KBM-7 (cell line): ENCODE measurements around the gene UQCC2.

Source experiments
- DNase-seq: peaks from one replicate; pipeline ENCODE4 v3.0.0-alpha.2; 2015
- in situ Hi-C: fragments of 300-500 bp; cut with MboI; formaldehyde crosslinking; loops from 2 replicates; pipeline ENCODE4 v1.14.3; 2020; ENCODE audit warnings: low sequenced_read_pairs, low pct_unique_long_range_greater_than_20kb, mixed read lengths

UQCC2 gene

GRCh38 chr6:33727932-33728331, 16.4 kb upstream of the UQCC2 start:
- no peak for DNase-seq
- in situ Hi-C loops, result no loop called here

DNA sequence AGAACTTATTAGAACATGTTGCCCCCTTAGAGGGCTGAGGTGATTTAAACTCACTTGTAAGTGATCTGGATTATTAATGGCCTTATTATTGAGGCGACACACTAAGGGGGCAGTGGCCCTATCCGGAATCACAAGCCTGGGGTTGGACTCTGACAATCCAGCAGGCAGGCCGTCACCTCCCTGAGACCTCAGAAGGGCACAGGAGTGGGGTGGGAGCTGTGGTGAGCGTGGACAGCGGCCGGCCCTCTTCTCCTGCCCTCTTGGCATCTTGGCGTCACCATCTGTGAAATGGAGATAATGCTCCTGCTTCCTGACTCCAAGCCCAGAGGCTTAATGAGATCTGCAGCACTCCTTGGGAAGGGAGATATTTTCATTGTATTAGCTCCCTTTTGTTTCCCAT, 15.6 kb upstream of the UQCC2 start:
- DNase-seq, result no peak
- in situ Hi-C loops, result no loop called here

- no peak for DNase-seq
- in situ Hi-C loops, result no loop called here
Measured at GRCh38 chr6:33726696-33727095, 15.2 kb upstream of the UQCC2 start.

GRCh38 chr6:33725891-33726673, 14.6 kb upstream of the UQCC2 start:
- no peak for DNase-seq
- in situ Hi-C loops, result no loop called here

GRCh38 chr6:33725222-33725621, 13.7 kb upstream of the UQCC2 start:
- no peak for DNase-seq
- in situ Hi-C loops, result no loop called here

DNA sequence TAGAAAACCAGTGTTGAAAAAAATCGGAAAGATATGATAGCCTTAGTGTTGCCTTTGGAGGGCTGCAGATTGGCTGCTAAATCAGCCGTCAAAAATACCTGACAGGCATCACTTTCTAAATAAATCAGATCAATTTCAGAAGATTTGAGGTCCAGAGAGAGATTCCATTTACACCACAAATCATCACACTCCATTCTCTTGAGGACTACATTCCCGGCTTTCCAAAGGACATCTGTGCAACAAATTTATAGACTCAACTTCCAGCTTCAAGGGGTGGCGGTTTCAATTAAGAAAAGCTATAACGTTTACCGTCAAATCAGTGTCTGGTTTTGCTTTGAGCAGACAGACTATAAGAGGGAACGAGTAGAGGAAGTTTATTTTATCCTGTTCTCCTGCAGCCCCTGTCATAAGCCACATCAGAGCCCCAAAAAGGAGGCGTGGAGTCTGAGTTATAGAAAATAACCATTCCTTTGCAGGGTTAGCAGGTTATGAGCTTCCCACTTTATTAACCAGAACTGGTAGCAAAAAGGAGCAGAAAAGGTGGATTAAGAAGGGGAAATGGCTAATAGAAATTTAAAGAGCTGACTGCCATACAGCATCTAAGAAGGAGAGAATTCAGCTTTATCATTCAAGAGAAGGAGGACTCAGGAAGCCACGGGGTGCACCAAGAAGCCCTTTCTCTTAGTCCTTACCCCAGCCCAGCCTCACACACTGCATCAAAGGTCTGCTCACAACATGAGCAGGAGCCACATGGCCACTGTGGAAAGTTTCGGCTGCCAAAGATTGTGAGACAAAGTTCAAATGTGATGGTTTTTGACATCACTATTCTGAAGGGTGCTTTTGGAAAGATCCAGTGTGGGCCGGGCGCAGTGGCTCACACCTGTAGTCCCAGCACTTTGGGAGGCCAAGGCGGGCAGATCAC, 12.9 kb upstream of the UQCC2 start:
- DNase-seq, result no peak
- in situ Hi-C loops, result no loop called here

GRCh38 chr6:33723371-33724085, 12.0 kb upstream of the UQCC2 start:
- in situ Hi-C loops, result no loop called here
- DNase-seq, result no peak

DNA sequence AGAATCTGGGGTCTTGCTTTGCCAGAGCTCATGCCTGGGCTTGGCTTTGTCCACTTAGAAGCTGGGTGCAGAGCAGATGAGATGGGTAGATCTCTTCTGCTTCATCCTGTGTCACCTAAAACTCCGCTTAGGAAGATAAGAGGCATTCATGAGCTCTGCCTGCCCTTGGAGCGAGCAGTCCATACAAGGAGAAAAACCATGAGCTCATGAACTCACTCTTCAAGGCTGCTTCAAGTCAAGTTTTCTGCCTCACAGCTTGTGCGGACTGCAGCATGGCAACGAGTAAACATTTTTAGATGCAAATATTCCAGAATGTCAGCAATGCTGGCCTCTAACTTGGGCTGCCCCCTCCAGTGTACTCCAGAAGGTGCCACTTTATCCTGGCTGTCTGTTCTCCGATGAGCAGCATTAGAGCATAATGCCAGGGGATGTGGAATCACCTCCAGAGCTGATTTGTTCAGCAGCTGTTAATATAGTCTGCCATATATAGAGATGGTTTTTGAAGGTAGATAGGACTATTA, 10.7 kb upstream of the UQCC2 start:
- in situ Hi-C loops, result no loop called here
- no peak for DNase-seq

- in situ Hi-C loops, result no loop called here
- DNase-seq, result no peak
Measured at GRCh38 chr6:33721508-33721907, 10.0 kb upstream of the UQCC2 start.

- no peak for DNase-seq
- in situ Hi-C loops, result no loop called here
Measured at GRCh38 chr6:33720998-33721397, 9.5 kb upstream of the UQCC2 start.

DNA sequence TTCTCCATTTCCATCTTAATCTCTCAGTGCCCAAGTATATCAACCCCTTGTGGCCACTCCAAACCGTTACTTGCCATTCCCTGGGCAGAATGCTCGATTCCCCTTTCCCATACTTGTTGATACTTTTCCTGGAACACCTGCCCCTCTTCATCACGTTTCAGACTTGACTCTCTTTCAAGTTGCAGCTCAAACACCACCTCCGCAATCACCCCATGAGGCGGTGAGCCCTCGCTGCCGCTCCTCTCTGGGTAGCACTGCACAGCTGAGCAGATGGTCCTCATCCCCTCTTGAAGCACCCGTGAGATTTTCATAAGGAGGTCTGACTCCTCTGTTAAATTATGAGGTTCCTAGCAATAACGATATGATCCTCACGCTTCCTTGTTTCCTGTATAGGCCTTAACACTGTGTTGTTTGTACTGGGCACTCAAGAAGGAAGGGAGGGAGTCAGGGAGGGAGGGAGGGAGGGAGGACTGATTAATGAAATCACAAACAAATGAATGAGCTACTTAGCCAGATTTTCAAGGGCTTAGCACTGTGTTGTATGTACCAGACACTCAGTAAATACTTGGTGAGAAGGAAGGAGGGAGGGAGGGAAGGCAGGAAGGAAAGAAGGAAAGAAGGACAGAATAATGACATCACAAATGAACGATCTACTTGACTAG, 8.0 kb upstream of the UQCC2 start:
- in situ Hi-C loops, result no loop called here
- DNase-seq, result no peak

- in situ Hi-C loops, result no loop called here
- no peak for DNase-seq
Measured at GRCh38 chr6:33718713-33719112, 7.2 kb upstream of the UQCC2 start.

DNA sequence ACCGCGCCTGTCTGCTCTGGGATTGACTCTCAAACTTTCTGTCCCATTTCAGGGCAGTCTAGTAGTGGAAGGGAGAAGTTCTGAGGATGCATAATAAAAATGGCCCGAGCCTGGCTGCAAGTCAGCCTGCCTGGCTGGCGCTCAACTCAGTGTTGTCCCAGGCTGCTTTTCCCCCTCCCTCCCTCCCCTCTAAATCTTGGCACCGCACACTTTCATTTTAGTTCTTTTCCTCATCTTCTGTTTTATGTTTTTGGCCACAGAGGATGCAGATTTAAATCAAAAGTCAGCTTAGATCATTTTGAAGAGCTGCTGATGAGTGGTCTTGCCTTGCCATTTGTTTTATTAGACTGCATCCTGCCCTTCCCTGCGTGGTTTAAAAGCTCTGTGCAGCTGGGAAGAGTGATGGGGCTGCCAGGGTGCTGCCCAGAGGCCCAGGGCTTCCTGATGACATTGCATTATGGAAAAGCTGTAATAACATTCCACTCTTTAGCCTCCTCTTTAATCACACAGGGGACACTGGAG, 6.5 kb upstream of the UQCC2 start:
- DNase-seq, result no peak
- in situ Hi-C loops, result no loop called here

DNA sequence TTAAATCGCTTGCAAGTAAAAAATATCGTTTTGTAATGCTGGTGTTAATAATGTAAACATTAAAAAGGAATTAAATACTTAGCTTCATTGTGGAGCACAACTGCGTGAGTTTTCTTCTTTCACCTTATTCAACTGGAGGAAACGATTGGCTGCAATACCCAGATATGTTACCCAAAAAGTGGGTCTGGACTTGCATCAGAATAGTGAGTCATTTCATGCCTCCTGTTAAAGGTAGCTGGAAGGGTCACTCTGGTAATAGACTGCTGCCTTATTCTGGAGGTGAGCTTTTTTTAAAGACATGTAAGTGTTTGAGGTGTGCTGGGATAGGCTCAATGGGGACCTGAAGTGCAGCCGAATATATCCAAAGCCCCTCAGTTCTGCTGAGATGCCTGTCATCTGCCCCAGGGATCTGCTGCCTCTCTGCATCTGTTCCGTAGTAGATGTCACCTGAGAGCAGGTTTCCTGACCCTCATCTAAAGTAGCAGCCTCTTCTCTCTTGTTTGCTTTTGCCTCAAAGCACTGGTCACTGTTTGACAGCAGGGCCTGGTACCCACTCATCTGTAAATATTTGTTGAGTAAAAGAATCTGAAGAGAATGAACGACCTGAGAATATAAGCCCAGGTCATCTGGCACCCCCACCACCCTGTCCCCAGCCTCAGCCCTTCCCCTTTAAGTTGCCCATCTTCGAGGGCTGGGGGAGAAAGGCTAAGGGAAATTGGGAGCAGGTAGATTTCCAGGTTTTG, 5.6 kb upstream of the UQCC2 start:
- in situ Hi-C loops, result no loop called here

DNA sequence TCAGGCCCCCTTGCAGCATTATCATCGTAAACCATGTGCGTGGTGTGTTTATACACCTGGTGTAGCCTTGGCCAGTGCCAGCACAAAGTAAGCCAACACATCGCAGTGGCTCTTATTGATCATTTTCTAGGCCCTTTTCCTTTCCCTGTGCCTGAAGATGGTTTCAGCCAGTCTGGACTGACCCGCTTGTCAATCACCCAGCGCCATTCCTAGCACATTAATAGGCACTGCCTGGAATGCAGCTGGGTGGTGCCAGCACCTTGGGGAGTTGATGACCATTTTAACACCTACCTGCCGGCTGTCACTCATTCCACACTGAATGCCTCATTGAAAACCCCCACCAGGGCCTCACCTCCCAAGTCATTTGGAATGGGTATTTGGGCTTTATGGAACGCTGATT, 4.9 kb upstream of the UQCC2 start:
- no peak for DNase-seq
- in situ Hi-C loops, result no loop called here

More for the DNA sequence above, 5.6 kb upstream of the UQCC2 start:
- no peak for DNase-seq

- peak; percentile 40 for DNase-seq
- in situ Hi-C loops, result no loop called here
Measured at GRCh38 chr6:33714385-33715040, 3.0 kb upstream of the UQCC2 start.

DNA sequence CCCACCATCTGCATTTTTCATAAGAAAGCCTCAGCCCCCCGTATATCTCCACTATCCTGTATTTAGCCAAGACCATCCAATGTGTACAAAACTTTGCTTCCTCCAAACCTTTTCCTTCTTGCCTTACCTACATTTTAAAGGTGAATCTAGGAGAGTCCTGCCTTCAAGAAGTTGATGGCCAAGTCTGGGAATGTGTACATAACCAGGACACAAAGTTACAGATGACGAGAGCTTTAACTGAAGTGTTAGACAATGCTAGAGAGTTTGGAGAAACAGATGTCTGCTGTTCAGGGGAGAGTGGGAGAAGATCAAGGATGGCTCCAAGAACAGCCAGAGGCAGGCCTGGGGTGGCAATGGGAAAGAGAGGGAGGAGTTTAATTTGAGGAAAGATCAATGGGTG, 2.3 kb upstream of the UQCC2 start:
- in situ Hi-C loops, result no loop called here
- DNase-seq, result no peak

- DNase-seq, result no peak
- in situ Hi-C loops, result no loop called here
Measured at GRCh38 chr6:33712914-33713313, 1.4 kb upstream of the UQCC2 start.
